ENCODE measurements around the gene TCAIM.
"Not testable (repeated sequence)": the region's sequence is repeated elsewhere in the genome, so short reads cannot be mapped to it uniquely, and the experiment has no call there.

Gene TCAIM

GRCh38 chr3:44338010-44338827 is at the start of gene TCAIM:
TCAIM (plus strand) TSS chr3:44338766; CDS start chr3:44354783, 16,017 bp downstream.
- peak; percentile 98 for DNase-seq

- no peak for DNase-seq
Observed at GRCh38 chr3:44289882-44290462, 48.6 kb upstream of the TCAIM start.

GRCh38 chr3:44292276-44292675 is 46.3 kb upstream of the TCAIM start:
- no peak for DNase-seq

GRCh38 chr3:44292947-44293346 is 45.6 kb upstream of the TCAIM start:
- no peak for DNase-seq

GRCh38 chr3:44297255-44297654 is 41.3 kb upstream of the TCAIM start:
- DNase-seq: no peak

- DNase-seq: no peak
Observed at GRCh38 chr3:44301746-44302145, 36.8 kb upstream of the TCAIM start.

GRCh38 chr3:44309500-44309899 is 29.1 kb upstream of the TCAIM start:
- no peak for DNase-seq

GRCh38 chr3:44318891-44319311 is 19.7 kb upstream of the TCAIM start:
- no peak for DNase-seq

GRCh38 chr3:44321335-44321734 is 17.2 kb upstream of the TCAIM start:
- no peak for DNase-seq

GRCh38 chr3:44323341-44323955 is 15.1 kb upstream of the TCAIM start:
- DNase-seq: peak; percentile 47

- no peak for DNase-seq
Observed at GRCh38 chr3:44324584-44324983, 14.0 kb upstream of the TCAIM start.

- DNase-seq: no peak
Observed at GRCh38 chr3:44326019-44326418, 12.5 kb upstream of the TCAIM start.

GRCh38 chr3:44326515-44326914 is 12.1 kb upstream of the TCAIM start:
- no peak for DNase-seq

- no peak for DNase-seq
Observed at GRCh38 chr3:44329946-44330345, 8.6 kb upstream of the TCAIM start.

- DNase-seq: no peak
Observed at GRCh38 chr3:44330444-44330843, 8.1 kb upstream of the TCAIM start.

GRCh38 chr3:44334326-44334725 is 4.2 kb upstream of the TCAIM start:
- no peak for DNase-seq

GRCh38 chr3:44337248-44337785 is 1.2 kb upstream of the TCAIM start:
- DNase-seq: no peak

- no peak for DNase-seq
Observed at GRCh38 chr3:44338828-44339127, 212 bp downstream of the TCAIM start.

GRCh38 chr3:44339181-44340057 is 853 bp downstream of the TCAIM start:
- DNase-seq: no peak

- DNase-seq: no peak
Observed at GRCh38 chr3:44340058-44340395, 1.5 kb downstream of the TCAIM start.

- DNase-seq: no peak
Observed at GRCh38 chr3:44342176-44342790, 3.7 kb downstream of the TCAIM start.

- DNase-seq: no peak
Observed at GRCh38 chr3:44343421-44343820, 4.9 kb downstream of the TCAIM start.

GRCh38 chr3:44346590-44346989 is 8.0 kb downstream of the TCAIM start:
- DNase-seq: not testable (repeated sequence)

Data from activated gamma-delta T cell treated with Interleukin-2 at 50 U/mL for 16 hours (primary cell).